ENCODE measurements around the gene COL4A2.

GRCh38 chr13:110334841-110335490, 27.9 kb downstream of the COL4A2 start:
- TF ChIP-seq CTCF (conservative IDR thresholded peaks at IDR 0.05; ENCODE audit: low read length) = no peak
- TF ChIP-seq EZH2phosphoT487 (IDR thresholded peaks at IDR 0.05; ENCODE audit: borderline replicate concordance) = no peak
